Stimulated activated CD4-positive, alpha-beta T cell treated with anti-CD3 and anti-CD28 coated beads, Interleukin-4, amount 100 ng/mL, for 24 hours (primary cell): Measurements from ENCODE around the gene VMP1.

ENCODE experiments used
- DNase-seq: peaks from one replicate; pipeline ENCODE4 v3.0.0-alpha.2; 2020

VMP1 gene

DNA sequence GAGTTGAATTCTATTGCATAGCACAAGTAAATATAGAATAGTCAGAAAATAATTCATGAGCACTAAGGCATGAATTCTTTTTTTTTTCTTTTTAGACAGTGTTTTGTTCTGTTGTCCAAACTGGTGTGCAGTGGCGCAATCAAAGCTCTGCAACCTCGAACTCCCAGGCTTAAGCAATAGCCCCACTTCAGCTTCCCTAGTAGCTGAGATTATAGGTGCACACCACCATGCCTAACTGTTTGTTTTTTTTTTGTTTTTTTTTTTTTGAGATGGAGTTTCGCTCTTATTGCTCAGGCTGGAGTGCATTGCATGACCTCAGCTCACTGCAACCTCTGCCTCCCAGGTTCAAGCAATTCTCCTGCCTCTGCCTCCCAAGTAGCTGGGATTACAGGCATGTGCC is 168.7 kb downstream of the VMP1 start:
- no peak for DNase-seq

DNA sequence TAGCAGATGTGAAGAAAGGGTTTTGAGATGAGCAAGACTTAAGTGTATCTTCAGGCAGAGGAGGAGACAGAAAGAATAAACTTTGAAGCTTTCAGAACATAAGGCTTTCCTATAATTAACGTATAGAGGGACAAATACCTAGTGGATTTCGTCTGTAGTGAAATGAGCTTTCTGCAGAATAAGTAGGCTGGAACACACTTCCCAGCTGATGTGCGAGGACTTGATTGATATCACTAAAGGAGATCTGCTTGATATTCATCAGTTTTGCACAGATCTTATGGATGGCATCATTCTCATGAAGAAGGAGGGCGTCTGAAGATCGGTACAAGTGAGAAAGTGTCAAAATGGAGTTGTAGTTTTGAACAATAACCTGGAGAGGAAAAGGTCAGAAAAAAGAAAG is 170.5 kb downstream of the VMP1 start:
- DNase-seq: no peak

DNA sequence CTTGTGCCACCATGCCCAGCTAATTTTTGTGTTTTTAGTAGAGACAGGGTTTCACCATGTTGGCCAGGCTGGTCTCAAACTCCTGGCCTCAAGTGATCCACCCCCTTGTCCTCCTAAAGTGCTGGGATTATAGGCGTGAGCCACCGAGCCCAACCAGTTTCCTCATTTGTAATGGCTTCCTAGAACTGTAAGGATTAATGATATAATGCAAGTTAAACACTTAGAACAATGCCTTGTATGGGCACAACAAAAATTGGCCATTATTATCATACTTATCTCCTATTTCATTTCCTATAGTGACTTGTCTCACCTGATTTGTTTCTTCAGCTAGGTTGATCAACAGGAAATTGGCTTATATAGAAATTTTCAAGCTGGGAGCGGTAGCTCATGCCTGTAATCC is 171.2 kb downstream of the VMP1 start:
- no peak for DNase-seq

DNA sequence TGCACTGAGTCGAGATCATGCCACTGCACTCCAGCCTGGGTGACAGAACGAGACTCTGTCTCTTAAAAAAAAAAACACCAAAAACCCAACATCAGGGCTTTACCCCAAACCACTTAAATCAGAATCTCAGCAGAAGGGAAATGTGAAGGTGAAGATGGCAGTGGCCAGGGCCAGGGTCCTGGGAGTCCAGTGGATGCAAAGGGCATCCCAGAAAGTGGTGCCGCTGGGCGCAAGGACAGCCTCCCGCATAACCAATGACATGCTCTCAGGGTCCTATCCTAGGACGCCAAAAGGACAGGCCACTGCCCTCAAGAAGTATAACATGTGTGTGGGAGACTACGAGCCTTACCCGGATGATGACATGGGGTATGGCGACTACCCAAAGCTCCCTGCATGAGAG is 177.4 kb downstream of the VMP1 start:
- DNase-seq: no peak

DNA sequence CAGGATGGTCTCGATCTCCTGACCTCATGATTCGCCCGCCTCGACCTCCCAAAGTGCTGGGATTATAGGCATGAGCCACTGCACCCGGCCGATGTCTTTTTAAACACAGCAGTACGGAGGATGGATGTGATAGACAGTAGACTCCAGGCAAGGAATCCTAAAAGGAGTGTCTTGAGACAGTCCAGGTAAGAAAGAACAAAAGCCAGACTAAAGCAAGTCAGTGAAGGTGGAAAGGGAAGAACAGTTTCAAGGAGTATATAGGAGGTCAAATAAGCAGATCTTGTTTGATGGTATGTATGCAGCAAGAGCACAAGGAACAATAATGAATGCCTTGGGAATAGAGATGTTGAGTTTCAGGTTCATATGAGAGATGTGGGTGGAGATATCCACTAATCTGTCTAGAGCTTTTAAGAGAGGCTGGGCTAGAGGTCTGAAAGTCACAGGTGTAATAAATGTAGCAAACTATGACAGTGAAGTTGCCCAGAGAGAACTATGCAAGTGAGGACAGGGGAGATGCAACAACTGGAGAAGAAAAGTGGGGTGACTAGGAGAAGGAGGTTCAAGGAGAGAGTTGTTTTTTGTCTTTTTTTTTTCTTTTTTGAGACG is 180.8 kb downstream of the VMP1 start:
- DNase-seq: no peak

DNA sequence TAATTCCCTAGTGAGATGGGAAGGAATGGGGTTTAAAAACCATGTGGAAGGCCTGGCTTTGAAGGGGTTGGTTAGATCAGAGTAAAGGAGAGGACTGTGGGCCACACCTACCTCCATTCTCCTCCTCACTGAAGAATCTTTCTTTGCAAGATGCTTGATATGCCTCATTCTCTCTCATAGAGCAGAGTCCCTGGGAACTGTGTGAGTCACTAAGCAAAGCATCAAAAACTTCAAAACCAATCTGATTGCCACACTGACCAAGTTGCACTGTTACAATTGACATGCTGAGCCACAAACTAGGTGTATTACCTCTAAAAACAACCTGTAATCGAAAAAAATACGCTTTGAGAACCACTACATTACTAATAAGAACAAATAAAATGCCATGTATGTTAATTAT is 183.3 kb downstream of the VMP1 start:
- DNase-seq: no peak
